Upper lobe of left lung (tissue), 4 donors: Measurements from ENCODE around the gene GPR25.

ENCODE experiments used
- CTCF ChIP-seq, 6 experiments: fragments of 450-650 bp in 4 of 6; fragments of 200-600 bp in 2 of 6; sonication (generic) in 2 of 6; IDR thresholded peaks; one replicate each; pipeline ENCODE4 v1.5.1; 2016 to 2019; ENCODE audit warnings: antibody characterized with exemption in 6 of 6
- EP300 ChIP-seq, 4 donors: sonication (generic); formaldehyde crosslinking; IDR thresholded peaks; one replicate each; pipeline ENCODE4 v1.5.1; 2017; ENCODE audit warnings: antibody characterized with exemption in 4 of 4, control low read depth in 2 of 4
- POLR2A ChIP-seq, 4 donors: fragments of 450-650 bp; IDR thresholded peaks; one replicate each; pipeline ENCODE4 v1.5.1; 2016 to 2017; ENCODE audit warnings: antibody characterized with exemption in 4 of 4, mild to moderate bottlenecking in 2 of 4
- POLR2AphosphoS5 ChIP-seq, 2 donors: sonication (generic); formaldehyde crosslinking; IDR thresholded peaks; one replicate each; pipeline ENCODE4 v1.5.1; 2017; ENCODE audit warnings: antibody characterized with exemption in 2 of 2

- no peak for TF ChIP-seq POLR2A (IDR thresholded peaks at IDR 0.05)
- TF ChIP-seq CTCF (IDR thresholded peaks at IDR 0.05) = no peak
- TF ChIP-seq POLR2AphosphoS5 (IDR thresholded peaks at IDR 0.05) = no peak
- TF ChIP-seq EP300 (IDR thresholded peaks at IDR 0.05) = no peak
Observed at GRCh38 chr1:200887772-200888348, 15.1 kb downstream of the GPR25 start.
